Ureter (tissue), 1 donor: Measurements from ENCODE around the gene PDE4C. TPM values are rescaled to one million over a fixed set of nuclear protein-coding genes. Genes with fewer than 3 reads are reported as not detected.
A peak's percentile ranks its signal among the peaks of the same experiment; 100 is the strongest.
"Not testable (repeated sequence)": the region's sequence is repeated elsewhere in the genome, so short reads cannot be mapped to it uniquely, and the experiment has no call there.

ENCODE experiments used
- DNase-seq: peaks from one replicate; pipeline ENCODE4 v3.0.0-alpha.2; 2020; ENCODE audit warnings: low spot score
- total RNA-seq: library from RNA; stranded (reverse); gene quantifications from one replicate; pipeline ENCODE4 v1.2.4, GENCODE V29; 2023
- donor health status: DM: yes; HTN: yes; CAD: no.

The PDE4C gene
- total RNA-seq, 1 donor from 2014 or later = 3.0 TPM

DNA sequence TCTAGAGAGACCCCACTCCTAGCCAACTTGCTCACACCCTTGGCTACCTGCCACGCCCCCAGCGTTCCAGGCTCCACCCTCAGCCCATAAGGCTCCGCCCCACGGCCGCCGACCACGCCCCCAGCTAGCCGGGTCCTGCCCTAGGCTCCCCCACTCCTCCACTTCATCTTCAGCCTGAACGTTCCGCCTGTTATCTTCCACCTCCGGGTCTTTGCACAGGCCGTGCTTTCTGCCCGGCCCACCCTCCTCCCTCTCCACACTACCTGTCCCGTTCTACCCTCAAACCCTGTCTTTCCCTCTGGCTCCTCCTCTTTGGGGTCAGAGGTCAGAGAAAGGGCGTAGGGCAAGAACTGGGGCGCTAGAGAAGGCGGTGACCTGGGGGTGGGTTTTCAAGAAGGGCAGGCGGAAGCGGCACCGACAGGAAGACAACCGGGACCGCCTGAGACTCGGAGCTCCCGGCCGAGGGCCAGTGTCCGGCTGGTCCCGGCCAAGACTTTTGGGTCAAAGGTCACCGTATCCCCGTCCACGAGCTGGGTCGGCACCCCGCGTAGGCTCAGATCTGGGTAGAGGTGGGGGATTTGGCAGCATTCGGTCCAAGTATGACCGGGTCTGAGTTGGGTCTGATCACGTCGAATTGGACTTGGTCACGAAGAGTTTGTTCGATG lies 2.2 kb downstream of the PDE4C start:
- DNase-seq = no peak

DNA sequence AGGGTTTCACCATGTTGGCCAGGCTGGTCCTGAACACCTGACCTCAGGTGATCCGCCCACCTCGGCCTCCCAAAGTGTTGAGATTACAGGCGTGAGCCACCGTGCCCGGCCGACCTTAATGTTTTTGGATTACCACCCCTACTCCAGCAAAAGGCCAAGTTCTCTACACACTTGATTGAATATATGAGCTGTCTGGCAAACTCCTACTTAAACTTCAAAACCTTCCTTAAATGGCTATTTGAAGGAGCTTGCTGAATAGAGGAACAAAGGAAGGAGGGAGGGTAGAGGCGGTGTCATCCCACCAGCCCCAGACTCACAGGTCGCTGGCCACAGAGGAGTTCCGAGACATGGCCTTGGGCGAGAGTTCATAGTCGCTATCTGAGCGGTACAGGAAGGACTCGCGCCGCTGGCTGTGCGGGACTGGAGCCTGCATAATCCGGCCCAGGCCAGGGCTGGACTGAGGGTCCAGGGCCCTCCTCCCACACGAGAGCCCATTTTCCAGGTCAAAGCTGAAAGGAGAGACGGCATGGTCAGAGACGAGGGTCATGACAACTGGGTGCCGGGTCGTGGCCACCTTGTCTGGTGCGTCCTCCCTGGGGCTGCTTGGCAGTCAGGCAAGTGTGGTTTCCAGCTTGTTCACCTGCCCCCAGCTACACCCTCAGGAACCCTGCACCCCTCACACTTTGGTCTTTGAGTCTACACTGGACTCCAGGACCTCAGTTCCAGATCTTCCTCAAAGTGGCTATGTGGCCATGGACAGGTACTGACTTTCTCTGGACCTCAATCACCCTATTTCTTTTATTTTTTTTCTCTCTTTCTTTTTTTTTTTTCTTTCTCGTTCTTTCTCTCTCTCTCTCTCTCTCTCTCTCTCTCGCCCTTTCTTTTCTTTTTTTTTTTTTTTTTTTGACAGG lies 4.2 kb downstream of the PDE4C start:
- no peak for DNase-seq

DNA sequence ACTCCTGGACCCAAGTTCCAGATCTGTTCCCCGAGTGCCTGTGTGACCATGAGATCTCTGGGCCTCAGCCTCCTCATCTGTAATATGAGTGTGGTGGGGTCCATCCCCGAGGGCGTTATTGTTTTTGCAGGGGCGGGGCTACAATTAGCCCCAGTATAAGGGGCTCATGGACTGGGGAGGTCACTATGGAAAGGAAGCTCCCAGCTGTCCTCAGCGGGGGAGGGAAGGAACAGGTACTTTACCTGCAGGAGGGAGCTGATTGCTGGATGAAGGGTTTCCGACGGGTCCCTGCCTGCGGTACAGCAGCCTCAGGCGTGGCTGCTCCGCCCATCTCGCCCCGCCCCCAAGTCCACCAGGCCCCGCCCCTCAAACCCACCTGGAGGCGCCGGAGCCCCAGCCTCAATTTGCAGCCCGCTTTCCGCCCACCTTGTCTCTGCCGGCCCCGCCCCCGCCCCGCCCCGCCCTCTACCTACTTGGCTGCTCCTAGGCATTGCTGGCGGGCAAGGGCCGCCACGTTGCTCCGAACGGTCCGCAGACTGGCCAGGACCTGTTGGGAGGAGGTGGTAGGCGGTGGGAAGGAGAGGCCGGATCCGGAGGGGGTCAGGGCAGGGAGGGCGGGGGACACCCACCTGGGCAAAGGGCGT lies 5.5 kb downstream of the PDE4C start:
- no peak for DNase-seq

DNA sequence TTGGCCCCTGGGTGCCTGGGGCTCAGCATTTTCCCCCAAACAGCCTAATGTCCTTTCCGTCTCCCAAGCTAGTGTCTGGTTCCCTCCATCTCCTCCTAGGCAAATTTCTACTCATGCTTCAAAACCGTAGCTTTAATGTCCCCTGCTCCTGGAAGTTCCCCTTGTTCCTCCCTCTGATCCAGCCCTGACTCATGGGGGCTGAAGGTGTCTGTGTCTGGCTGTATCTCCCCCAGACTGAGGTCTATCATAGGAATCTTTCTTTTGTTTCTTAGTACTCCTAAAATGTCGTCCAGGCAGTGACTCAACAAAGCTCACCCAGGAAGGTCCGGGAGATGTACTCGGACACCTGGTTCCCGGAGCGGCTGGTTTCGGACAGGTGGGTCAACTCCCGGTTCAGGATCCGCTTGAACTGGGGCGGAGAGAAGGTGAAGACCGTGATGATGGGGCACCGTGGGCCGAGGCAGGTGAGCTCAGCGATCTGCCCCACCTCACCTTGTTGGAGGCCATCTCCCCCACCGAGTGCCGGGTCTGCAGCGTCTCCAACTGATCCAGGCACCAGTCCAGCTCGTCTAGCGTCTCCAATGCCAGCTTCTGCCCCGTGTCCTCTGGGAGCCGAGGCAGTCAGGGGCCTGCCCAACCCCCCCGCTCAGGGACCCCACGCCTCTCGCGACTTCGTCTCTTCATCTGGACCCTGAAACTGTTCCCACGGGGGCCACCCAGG lies 6.2 kb downstream of the PDE4C start:
- no peak for DNase-seq

DNA sequence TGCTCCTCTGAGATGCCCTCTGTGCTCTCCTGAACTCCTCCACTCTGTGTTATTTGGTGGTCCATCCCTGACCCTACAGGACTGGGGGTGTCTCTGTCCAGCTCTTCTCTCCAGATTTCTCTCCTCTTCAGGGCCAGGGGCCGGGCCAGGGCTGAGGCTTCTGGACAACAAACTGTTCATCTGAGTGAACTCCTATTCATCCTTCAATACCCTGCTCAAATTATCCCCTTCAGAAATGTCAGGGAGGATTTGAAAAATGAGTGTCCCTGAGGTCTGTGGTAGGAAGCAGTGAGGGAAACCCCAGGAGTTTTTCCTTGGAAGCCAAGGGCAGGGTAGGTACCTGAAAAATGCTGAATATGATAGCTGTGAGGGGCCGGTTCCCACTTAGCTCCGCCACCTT lies 7.6 kb downstream of the PDE4C start:
- no peak for DNase-seq

DNA sequence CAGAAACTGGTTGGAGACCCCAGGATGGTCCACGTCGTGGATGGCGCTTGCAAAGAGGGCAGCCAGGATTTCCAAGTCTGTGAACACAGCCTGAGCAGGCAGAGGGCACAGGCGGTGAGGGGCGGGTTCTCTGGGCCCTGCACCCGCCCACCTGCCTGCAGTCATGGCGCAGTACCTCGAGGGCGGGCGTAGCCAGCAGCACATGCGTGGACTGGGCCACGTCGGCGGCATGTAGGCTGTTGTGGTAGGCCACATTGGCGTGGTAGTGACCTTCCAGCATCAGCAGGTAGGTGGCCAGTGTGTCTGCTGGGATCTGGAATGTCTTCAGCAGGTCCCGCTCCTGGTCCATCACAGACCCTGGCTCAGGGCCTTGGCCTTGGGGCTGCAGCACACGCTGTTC lies 8.1 kb downstream of the PDE4C start:
- DNase-seq = no peak

DNA sequence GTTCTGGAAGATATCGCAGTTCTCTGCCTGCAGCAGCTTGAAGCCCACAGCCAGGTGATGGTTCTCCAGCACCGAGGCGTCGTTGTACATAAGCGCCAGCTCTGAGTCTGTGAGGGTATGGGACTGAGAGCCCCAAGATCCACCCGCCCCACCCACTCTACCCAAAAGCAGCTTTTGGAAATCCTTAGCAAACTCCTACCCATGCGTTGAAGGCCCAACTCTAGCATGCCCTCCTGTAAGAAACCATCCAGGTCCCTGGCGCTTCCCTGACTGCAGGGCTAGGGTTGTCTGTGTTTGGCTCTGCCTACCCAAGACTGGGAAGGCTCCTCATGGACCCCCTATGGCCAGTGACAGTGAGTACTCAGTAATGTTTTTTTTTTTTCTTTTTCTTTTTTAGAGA lies 9.4 kb downstream of the PDE4C start:
- no peak for DNase-seq

DNA sequence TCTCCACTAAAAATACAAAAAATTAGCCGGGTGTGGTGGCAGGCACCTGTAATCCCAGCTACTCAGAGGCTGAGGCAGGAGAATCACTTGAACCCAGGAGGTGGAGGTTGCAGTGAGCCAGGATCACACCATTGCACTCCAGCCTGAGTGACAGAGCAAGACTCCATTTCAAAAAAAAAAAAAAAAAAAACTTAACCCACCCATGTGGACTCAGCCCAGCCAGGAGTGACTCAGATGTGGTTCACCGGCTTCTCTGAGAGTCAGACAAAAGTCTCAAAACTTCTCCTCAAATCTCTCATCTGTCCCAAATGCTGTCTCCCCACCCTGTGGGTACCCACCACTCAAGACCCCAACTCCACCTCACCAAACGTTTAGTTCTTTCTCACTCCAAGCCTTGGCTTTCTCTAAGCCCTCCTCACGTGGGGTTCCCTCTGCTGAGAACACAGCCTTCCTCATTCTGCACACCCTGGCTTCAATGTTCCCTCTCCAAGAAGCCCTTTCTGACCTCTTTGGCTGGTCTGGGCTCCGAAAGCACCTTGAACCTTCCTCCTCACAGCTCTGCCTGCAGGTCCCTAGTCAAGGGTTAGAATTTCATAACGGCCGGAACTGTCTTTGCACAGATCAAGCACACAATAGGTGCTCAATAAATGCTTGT lies 11.3 kb downstream of the PDE4C start:
- no peak for DNase-seq

DNA sequence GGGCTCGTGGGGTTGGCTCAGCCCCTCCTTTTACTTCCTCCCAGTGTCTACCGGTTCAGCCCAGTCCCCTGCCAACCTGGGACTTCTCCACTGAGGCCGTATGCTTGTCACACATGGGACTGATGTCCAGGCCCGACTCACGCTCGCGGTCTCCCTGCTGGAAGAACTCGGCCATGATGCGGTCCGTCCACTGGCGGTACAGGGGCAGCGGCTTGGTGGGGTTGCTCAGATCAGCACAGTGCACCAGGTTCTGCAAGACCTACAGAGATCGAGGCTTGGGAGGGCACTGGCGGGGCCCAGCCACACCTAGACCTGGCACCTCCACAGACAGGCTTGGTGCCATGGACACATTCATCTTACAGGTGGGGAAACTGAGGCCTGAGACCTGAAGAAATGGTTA lies 14.6 kb downstream of the PDE4C start:
- no peak for DNase-seq

DNA sequence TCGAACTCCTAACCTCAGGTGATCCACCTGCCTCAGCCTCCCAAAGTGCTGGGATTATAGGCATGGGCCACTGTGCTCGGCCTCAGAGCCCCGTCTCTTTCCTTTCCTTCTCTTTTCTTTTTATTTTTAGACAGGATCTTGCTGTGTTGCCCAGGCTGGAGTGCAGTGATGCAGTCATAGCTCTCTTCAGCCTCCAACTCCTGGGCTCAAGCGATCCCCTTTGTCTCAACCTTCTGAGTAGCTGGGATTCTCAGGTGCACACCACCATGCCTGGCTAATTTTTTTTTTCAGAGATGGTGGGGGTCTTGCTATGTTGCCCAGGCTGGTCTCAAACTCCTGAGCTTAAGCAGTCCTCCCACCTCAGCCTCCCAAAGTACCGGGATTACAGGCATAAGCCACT lies 16.3 kb downstream of the PDE4C start:
- not testable (repeated sequence) for DNase-seq

DNA sequence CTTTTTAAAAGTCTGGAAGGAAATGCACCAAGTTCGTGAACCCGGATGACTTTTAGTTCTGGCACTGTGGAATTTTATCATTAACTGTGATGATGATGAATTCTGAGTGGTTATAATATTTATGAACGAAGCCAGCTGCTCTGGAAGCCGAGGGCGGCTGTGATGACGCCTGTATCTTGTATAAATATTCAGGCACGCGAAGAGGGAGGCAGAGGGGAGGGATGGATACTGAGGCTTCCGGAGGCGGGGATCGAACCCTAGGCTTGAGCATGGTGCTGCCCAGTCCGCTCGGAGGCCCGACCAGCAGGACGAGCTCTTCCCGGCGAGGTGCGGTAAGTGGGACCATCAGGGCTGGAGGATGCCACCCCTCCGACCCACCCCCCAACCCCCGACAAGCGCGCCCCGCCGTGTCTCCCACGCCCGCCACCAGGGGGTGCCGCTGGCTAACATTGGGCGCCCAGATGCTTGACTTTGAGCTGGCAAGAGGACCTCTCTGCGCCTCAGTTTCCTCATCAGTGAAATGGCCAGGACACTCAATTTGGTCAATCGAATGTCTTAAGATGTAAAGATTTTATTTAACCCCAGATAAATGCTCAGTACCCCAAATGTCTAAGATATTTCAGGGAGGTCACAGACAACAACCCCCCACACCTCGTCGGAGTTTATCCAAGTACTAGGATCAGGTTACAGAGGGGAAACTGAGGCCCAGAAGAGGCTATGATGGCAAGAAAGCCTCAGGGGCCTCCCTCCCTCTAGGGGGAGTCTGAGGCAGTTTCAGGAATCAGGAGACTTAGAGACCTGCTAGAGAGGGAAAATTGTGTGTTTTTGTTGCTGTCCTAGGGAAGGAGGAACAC lies 17.9 kb downstream of the PDE4C start:
- no peak for DNase-seq

DNA sequence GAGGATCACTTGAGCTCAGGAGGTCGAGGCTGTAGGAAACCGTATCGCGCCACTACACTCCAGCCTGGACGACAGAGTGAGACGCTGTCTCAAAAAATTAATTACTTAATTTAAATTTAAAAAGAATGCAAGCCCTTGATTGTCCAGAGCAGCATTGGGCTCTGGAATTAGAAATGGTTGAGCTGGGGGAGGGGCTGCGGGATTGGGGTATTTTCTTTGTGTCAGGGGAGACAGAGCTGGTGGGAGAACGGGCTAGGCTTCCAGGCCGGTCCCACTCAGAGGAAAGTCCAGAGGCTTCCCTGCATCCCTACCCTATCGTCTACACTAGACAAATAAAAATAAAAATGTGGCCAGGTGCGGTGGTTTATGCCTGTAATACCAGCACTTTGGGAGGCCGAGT lies 20.2 kb downstream of the PDE4C start:
- DNase-seq = no peak

DNA sequence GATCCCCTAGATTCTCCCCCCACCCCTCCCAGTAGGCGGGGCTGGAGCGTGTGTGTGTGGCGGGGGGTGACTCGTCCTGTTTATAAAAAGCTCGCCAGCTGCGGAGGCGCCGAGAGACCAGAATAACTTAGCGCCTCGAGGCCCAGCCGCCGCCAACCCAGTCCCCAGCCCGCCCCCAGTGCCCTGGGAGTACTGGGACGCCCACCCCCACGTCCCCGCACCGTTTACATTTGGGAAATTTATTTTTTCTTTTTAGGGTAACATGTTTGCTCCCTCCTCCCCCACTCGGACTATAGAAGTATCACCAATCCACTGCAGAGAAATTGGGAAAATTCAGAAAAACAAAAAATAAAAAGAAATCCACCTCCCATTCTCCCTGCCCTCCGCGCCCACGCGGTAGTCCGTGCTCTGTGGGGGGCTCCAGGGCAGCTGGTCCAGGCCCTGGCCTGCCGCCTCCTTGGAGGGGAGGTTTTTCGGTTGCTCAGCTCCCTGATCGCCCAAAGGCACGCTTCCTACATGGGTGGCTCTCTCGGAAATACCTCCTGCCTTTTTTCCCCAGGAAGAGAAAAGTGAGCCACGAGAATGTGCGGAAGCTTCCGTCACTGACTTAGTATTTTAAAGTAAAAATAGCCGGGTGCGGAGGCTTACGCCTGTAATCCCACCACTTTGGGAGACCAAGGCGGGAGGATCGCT lies 20.9 kb downstream of the PDE4C start:
- DNase-seq = peak; percentile 85

DNA sequence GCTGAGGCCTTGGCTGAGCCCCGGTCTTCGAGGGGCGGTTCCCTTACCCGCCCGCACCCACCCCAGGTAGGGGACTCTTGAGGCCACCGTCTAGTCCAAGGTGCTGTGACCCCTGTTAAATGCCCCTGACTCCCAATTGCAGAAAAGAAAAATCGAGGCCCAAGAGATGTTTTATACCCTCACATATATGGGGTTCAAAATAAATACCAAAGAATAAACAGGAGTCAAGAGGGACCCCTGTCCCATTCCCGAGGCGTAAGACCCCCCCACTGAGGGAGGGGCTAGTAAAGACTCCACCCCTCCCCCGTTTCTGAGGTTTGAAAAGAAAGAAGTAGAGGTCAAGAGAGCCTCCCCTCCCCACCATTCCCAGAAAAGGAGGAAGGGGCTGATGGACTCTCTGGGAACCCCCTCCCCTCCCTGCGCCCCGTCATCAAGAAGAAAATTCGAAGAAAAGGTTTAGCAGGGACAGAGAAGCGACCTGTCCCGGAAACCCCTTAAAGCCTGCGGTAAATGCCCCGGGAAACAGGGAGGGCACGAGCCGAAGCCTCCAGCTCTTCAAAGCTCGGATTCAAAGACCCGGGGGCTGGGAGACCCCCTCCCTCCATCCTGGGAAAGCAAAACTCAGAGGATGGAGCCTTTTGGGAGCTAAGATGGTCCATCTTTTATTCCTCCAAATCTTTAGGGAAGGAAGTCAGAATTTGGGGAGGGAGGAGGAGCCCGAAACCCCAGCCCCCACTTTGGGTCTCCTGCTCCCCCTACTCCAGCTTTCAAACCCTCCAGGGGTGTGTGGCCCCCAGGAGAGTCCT lies 21.6 kb downstream of the PDE4C start:
- DNase-seq = peak; percentile 77

DNA sequence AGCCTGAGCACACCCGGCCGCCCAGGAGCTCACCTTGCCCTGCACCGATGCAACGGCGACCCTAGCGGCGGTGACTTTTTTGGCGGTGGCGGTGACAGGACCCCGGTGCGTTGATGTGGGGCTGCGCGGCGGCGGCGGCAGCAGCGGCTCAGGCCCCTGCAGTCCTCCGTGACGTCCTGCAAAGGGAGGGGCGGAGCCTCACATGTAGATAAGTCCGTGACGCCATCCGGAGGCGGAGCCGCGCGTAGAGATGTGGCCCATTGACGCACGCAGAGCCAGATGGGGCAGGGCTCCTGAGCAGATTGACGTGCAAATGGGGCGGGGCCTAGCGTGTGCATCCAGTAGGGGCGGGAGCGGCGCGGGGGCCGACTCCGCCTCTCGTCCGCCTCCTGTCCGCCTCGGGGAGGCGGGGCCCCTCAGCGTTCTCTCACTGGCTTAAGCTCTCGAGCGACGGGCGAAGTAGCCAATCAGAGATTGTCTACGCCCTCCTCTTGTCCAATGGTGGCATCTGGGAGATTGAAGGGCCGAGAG lies 22.3 kb downstream of the PDE4C start, which contains the start of gene RAB3A:
Gene RAB3A, minus strand, starts transcription at position 180 of the 531 bp plus-strand sequence. CDS start 1,302 bp downstream, outside the sequence.
- DNase-seq = peak; percentile 99

DNA sequence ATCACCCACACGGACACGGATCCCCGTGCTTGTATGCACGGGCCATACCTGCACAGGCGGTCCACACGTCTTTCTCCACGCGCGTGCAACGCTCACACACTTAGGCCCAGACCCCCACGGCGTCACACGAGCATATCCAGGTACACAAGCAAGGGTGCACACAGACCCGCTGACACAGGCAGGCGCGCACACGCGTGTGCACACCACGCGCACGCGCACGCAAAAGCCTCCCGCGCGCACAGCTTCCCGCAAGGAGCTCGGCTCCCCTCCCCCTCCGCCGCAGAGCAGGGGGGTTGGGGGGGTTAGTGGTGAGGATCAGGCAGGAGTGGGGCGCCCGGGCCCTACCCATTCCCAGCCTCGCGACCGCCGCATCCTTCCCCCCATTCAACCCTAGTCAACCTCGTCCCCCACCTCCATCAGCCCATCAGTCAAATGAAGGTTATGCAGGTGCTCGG lies 22.8 kb downstream of the PDE4C start:
- no peak for DNase-seq

DNA sequence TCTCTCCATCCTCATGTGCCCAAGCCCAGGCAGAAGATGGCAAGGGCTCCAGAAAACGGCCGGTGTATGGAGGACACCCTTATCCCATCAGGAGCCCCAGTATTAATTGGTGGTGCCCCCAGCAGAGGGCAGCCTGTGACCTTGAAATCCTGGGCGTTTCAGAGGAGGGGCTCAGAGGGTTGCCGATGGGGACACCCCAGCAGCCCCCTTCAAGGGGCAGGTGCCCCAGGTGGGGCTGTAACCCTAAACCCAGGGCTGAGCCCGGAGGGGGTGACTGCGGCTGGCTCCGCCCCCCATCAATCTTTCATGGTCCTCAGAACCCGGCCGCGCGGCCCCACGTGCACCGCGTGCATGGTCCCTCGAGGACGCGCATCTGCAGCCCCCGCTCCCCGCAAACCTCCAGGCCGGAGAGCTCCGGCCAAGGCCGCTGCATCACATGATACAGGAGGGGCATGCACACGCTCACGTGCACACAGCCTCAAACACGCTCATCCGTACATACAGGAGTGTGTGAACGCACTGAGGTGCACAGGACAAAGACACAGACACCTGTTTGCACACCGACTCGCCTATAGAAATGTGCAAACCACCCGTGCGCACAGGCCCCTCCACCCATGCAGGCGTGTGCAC lies 23.3 kb downstream of the PDE4C start:
- peak; percentile 65 for DNase-seq

DNA sequence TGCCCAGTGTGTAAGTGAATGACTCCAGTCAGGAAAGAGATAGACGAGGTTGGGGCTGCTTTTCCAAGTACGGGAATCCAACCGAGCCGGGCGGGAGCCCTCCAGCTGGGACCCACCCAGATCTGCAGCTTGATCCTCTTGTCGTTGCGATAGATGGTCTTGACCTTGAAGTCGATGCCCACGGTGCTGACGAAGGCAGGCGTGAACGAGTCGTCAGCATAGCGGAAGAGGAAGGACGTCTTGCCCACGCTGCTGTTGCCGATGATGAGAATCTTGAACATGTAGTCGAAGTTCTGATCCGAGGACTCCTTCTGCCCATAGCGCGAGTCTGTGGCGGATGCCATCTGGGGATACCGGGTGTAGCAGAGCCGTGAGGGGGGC lies 23.9 kb downstream of the PDE4C start:
- DNase-seq = no peak
